HepG2 (cell line): ENCODE results near the gene CALN1. TPM values are rescaled to one million over a fixed set of nuclear protein-coding genes. Genes with fewer than 3 reads are reported as not detected.

Experiments used
- ATAC-seq: fragments of 200-7000 bp; cut with Tn5 transposase; 3 replicates; pipeline ENCODE4 v1.9.1; 2020; ENCODE audit warnings: mild to moderate bottlenecking, moderate library complexity
- BruUV-seq: library from RNA; stranded (reverse); fragments of 400-500 nt; replicated peaks from 2 replicates; lab custom pipeline; 2021; lab: Mats Ljungman, UMichigan
- CTCF ChIA-PET: fragments of 300-600 bp; formaldehyde crosslinking; extraction: SDS; loops from one replicate; lab custom pipeline; 2021; ENCODE audit warnings: low total read pairs, inconsistent platforms, low intra/inter-chr PET ratio; lab: Yijun Ruan, JAX
- POLR2A ChIA-PET: fragments of 350-600 bp; sonication (Branson Sonifier 250); formaldehyde crosslinking; loops from one replicate; lab custom pipeline; 2020; ENCODE audit warnings: antibody characterized with exemption, inconsistent platforms; lab: Yijun Ruan, JAX
- DNase-seq: peaks from one replicate; pipeline ENCODE4 v3.0.0-alpha.2; 2015; ENCODE audit warnings: low spot score
- FAIRE-seq: peaks from 3 replicates; lab custom pipeline; 2011; peaks lifted over from hg19 to GRCh38; lab: Jason Lieb, UNC
- H2AFZ ChIP-seq: one replicate; pipeline ENCODE4 v1.6.1; 2011; ENCODE audit warnings: low read length, inconsistent platforms
- H3K27ac ChIP-seq: fragments of 300-600 bp; 3 replicates; pipeline ENCODE4 v1.8.0; 2011; ENCODE audit warnings: mixed run types, mild to moderate bottlenecking, mixed read lengths, low read length, inconsistent platforms; ENCODE audit not compliant: insufficient read depth; ENCODE audit errors: extremely low read length
- H3K27me3 ChIP-seq, 2 experiments: fragments of 200-600 bp in 1 of 2; 2 replicates in 1 of 2; 3 replicates in 1 of 2; pipeline versions ENCODE4 v1.6.0 to v1.8.0; 2011; ENCODE audit warnings: low read length in 2 of 2, mild to moderate bottlenecking in 2 of 2, moderate library complexity in 2 of 2, inconsistent platforms in 1 of 2; ENCODE audit not compliant: insufficient read depth in 2 of 2, control insufficient read depth in 1 of 2
- H3K36me3 ChIP-seq, 2 experiments: fragments of 200-600 bp in 1 of 2; replicated peaks in 1 of 2; 2 replicates in 1 of 2; 3 replicates in 1 of 2; pipeline versions ENCODE4 v1.5.1 to v1.8.0; 2011; ENCODE audit warnings: low read length in 2 of 2, inconsistent platforms in 1 of 2; ENCODE audit not compliant: insufficient read depth in 2 of 2, control insufficient read depth in 1 of 2
- H3K4me1 ChIP-seq: 2 replicates; pipeline ENCODE4 v1.5.1; 2012; ENCODE audit warnings: low read length, inconsistent platforms; ENCODE audit not compliant: insufficient read depth
- H3K4me2 ChIP-seq: 2 replicates; pipeline ENCODE4 v1.6.0; 2011; ENCODE audit warnings: low read depth, low read length, inconsistent platforms
- H3K4me3 ChIP-seq, 3 experiments: fragments of 200-600 bp in 1 of 3; sonication (generic), shearing (Covaris generic) in 1 of 3; replicated peaks in 1 of 3; 2 replicates each; pipeline ENCODE4 v1.5.1; 2011 to 2016; ENCODE audit warnings: low read length in 3 of 3, inconsistent platforms in 2 of 3, low read depth in 2 of 3, mild to moderate bottlenecking in 2 of 3, control low read depth in 1 of 3, mixed read lengths in 1 of 3; ENCODE audit not compliant: insufficient read depth in 1 of 3
- H3K79me2 ChIP-seq: one replicate; pipeline ENCODE4 v1.6.1; 2011; ENCODE audit warnings: low read length, inconsistent platforms; ENCODE audit not compliant: insufficient read depth
- H3K9ac ChIP-seq: 2 replicates; pipeline ENCODE4 v1.6.0; 2011; ENCODE audit warnings: mild to moderate bottlenecking, low read depth, low read length, inconsistent platforms; ENCODE audit not compliant: insufficient read depth
- H3K9me3 ChIP-seq: 2 replicates; pipeline ENCODE4 v1.5.1; 2012; ENCODE audit warnings: mild to moderate bottlenecking, low read length
- H4K20me1 ChIP-seq: 2 replicates; pipeline ENCODE4 v1.6.0; 2011; ENCODE audit warnings: inconsistent platforms, mild to moderate bottlenecking, low read length, moderate library complexity; ENCODE audit not compliant: insufficient read depth
- FOSL2 ChIP-seq: sonication (generic); formaldehyde crosslinking; IDR thresholded peaks from 2 replicates; pipeline ENCODE4 v1.4.0; 2020; ENCODE audit warnings: missing genetic modification reagents
- FOXA3 ChIP-seq: IDR thresholded peaks from 2 replicates; pipeline ENCODE4 v1.6.1; 2016; ENCODE audit warnings: missing genetic modification reagents, missing compliant biosample characterization
- SP1 ChIP-seq, 2 experiments: fragments of 450-650 bp in 1 of 2; sonication (generic) in 1 of 2; formaldehyde crosslinking in 1 of 2; IDR thresholded peaks; 2 replicates each; pipeline versions ENCODE4 v1.4.0 to v1.6.1; 2016 to 2020; ENCODE audit warnings: missing genetic modification reagents in 1 of 2
- TERF1 ChIP-seq: sonication (generic); formaldehyde crosslinking; IDR thresholded peaks from 2 replicates; pipeline ENCODE4 v1.8.0; 2022; ENCODE audit warnings: mild to moderate bottlenecking, missing genetic modification reagents, moderate library complexity
- TMF1 ChIP-seq: sonication (generic); formaldehyde crosslinking; IDR thresholded peaks from 2 replicates; pipeline ENCODE4 v1.8.1; 2022; ENCODE audit warnings: low read depth, missing genetic modification reagents
- ZNF160 ChIP-seq: sonication (generic); formaldehyde crosslinking; IDR thresholded peaks from 2 replicates; pipeline ENCODE4 v1.8.0; 2022; ENCODE audit warnings: mild to moderate bottlenecking, inconsistent platforms, missing genetic modification reagents
- ZNF280B ChIP-seq: sonication (generic); formaldehyde crosslinking; IDR thresholded peaks from 2 replicates; pipeline ENCODE4 v1.5.0; 2020; ENCODE audit warnings: missing genetic modification reagents, mild to moderate bottlenecking, borderline replicate concordance
- ZNF460 ChIP-seq: sonication (generic); formaldehyde crosslinking; IDR thresholded peaks from 2 replicates; pipeline ENCODE4 v1.5.1; 2020; ENCODE audit warnings: missing genetic modification reagents, mild to moderate bottlenecking, borderline replicate concordance
- ZNF639 ChIP-seq: conservative IDR thresholded peaks from 2 replicates; pipeline ENCODE4 v1.6.1; 2018; ENCODE audit warnings: missing genetic modification reagents
- ZNF768 ChIP-seq: sonication (generic); formaldehyde crosslinking; IDR thresholded peaks from 2 replicates; pipeline ENCODE4 v1.4.0; 2020; ENCODE audit warnings: missing genetic modification reagents
- ZNF800 ChIP-seq: sonication (generic); formaldehyde crosslinking; IDR thresholded peaks from 2 replicates; pipeline ENCODE4 v1.4.0; 2020; ENCODE audit warnings: missing genetic modification reagents
- ZSCAN31 ChIP-seq: sonication (generic); formaldehyde crosslinking; IDR thresholded peaks from 2 replicates; pipeline ENCODE4 v1.5.0; 2020; ENCODE audit warnings: low read depth, mild to moderate bottlenecking, missing genetic modification reagents
- WGBS: methylation state at CpG from one replicate; pipeline ENCODE4 v1.1.6; 2017; ENCODE audit warnings: low lambda C conversion rate; 5-methylcytosine and 5-hydroxymethylcytosine counted together
- in situ Hi-C: cut with HindIII; loops from 2 replicates; pipeline ENCODE4 v1.10.0; 2017; ENCODE audit warnings: low pct_unique_long_range_greater_than_20kb; ENCODE audit not compliant: extremely low pct_ligation_motif_present
- intact Hi-C: fragments of 100-400 bp; cut with micrococcal nuclease; formaldehyde crosslinking; loops from one replicate; pipeline ENCODE4 v1.10.0; 2022; ENCODE audit not compliant: unreplicated experiment
- polyA plus RNA-seq, 8 experiments: library from polyadenylated mRNA; depleted of rRNA in 3 of 8; stranded (reverse) in 7 of 8; unstranded in 1 of 8; fragments of >200 nt; fragmentation: Illumina TruSeq in 4 of 8; extraction: Trizol in 4 of 8; gene quantifications; 2 replicates each; pipeline versions ENCODE4 v1.2.1 to v1.2.3, GENCODE V29; 2011 to 2016; ENCODE audit warnings: low read depth in 4 of 8, missing spikeins in 1 of 8, mixed read lengths in 1 of 8; ENCODE audit not compliant: insufficient read depth in 1 of 8
- total RNA-seq, 5 experiments: library from RNA; depleted of rRNA; stranded (reverse); fragments of >200 nt; fragmentation: Illumina TruSeq; extraction: Trizol; gene quantifications; 2 replicates each; pipeline ENCODE4 v1.2.3, GENCODE V29; 2016; ENCODE audit warnings: low read depth in 1 of 5

The CALN1 gene
- total and polyA plus RNA-seq, 2 of the 13 experiments (the other 11 are each of a cell fraction or from before 2014, with no cell fraction given), result not detected

- no peak for ATAC-seq
- Histone ChIP-seq H3K79me2 (no peaks in the 10 kb centered on the region), H3K4me3 (no peak overlapping the region), H3K9me3 (no peaks in the 10 kb centered on the region)
- TF ChIP-seq TMF1 (CRISPR knock-in tag) (no peak), ZSCAN31 (CRISPR knock-in tag) (no peak)
- TF ChIP-seq, all 625 proteins: peak for 0
- intact Hi-C loops (no loop called here), in situ Hi-C loops (no loop called here)
- WGBS, result 42% methylated on average over 5 of the region's 5 CpGs
- H2AFZ ChIP-seq, result no peak overlapping the region
- POLR2A ChIA-PET, result no interaction called here
- CTCF ChIA-PET, result no interaction called here
- BruUV-seq, result no TSS peak
- peaks cover 0 to 3% of the 10 kb centered on the region in 2 experiments; a peak in 1 of 5 replicates for H3K27me3 ChIP-seq
- FAIRE-seq (no peak), DNase-seq (no peak)
- H3K4me2 ChIP-seq, result no peak overlapping the region
- no peaks in the 10 kb centered on the region for H3K4me1 ChIP-seq
- H3K27ac ChIP-seq, result no peak overlapping the region
- no peaks in the 10 kb centered on the region for H3K36me3 ChIP-seq
- H3K9ac ChIP-seq, result no peak overlapping the region
- H4K20me1 ChIP-seq, result no peaks in the 10 kb centered on the region
Measured at GRCh38 chr7:71775648-71776047, 636.5 kb downstream of the CALN1 start.

- ChIA-PET CTCF (no interaction called here), POLR2A (no interaction called here)
- DNase-seq (no peak), FAIRE-seq (no peak), ATAC-seq (no peak)
- H3K9me3 ChIP-seq, result no peaks in the 10 kb centered on the region
- H3K79me2 ChIP-seq, result no peaks in the 10 kb centered on the region
- intact Hi-C loops, result no loop called here
- in situ Hi-C loops, result no loop called here
- H3K36me3 ChIP-seq, result no peaks in the 10 kb centered on the region
- no peaks in the 10 kb centered on the region for H4K20me1 ChIP-seq
- no peak overlapping the region for H3K9ac ChIP-seq
- no TSS peak for BruUV-seq
- no peak overlapping the region for H3K4me2 ChIP-seq
- no peak overlapping the region for H3K27ac ChIP-seq
- WGBS, result 0% methylated on average over 3 of the region's 3 CpGs
- no peak overlapping the region for H2AFZ ChIP-seq
- H3K4me3 ChIP-seq, result no peak overlapping the region
- no peaks in the 10 kb centered on the region for H3K4me1 ChIP-seq
- H3K27me3 ChIP-seq, result peaks cover 0 to 3% of the 10 kb centered on the region in 2 experiments; a peak in 1 of 5 replicates
- TF ChIP-seq ZNF768 (CRISPR knock-in tag), result no peak
- no peak for TF ChIP-seq ZNF160
- no peak for TF ChIP-seq TERF1 (CRISPR knock-in tag)
- TF ChIP-seq FOXA3 (CRISPR knock-in tag), result no peak
- no peak for TF ChIP-seq ZNF280B (CRISPR knock-in tag)
- no peak for TF ChIP-seq ZNF800
- no peak for TF ChIP-seq ZNF639 (CRISPR knock-in tag)
- TF ChIP-seq ZNF460, result no peak
- no peak for TF ChIP-seq SP1 (IDR thresholded peaks at IDR 0.05)
- TF ChIP-seq SP1 (CRISPR knock-in tag; IDR thresholded peaks at IDR 0.05), result no peak
- no peak for TF ChIP-seq FOSL2 (CRISPR knock-in tag)
Measured at GRCh38 chr7:71772779-71773178, 639.4 kb downstream of the CALN1 start.
